Subcutaneous adipose tissue (tissue), 4 donors: Measurements from ENCODE around the gene PAIP2B. TPM values are rescaled to one million over a fixed set of nuclear protein-coding genes. Genes with fewer than 3 reads are reported as not detected.

Experiments
- CTCF ChIP-seq: fragments of 450-650 bp; IDR thresholded peaks from one replicate; pipeline ENCODE4 v1.5.1; 2016; ENCODE audit warnings: low read depth, mild to moderate bottlenecking, control low read depth, antibody characterized with exemption, moderate library complexity
- total RNA-seq, 4 donors: library from RNA; depleted of rRNA; stranded (reverse); fragments of >200 nt; gene quantifications; one replicate each; pipeline ENCODE4 v1.1.0, GENCODE V29; 2016

The PAIP2B gene
- total RNA-seq, 4 donors from 2014 or later: 4.4 to 7.0 (median 5.4) TPM

- no peak for TF ChIP-seq CTCF
These were observed 36.0 kb downstream of the PAIP2B start for GRCh38 chr2:71190656-71191569.

- no peak for TF ChIP-seq CTCF
These were observed 39.3 kb downstream of the PAIP2B start for GRCh38 chr2:71187589-71187988.

DNA sequence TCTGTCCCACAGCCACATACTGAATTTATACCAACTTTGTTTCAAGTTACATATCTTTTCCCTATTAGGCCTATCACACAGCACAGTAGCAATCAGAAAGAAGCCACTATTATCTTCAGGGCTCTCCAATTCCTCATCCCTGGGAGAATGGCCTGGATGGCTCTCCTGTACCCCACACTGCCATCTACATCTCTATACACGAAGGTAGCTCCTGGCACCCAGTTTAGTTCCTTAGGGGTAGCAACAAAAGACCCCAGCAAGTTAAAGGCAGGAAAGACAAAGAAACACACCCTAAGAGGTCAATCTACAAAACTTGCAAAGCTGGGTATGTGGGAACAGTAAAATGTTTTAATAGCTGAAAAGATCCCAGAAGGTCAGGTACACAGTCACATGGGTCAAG is 39.9 kb downstream of the PAIP2B start:
- no peak for TF ChIP-seq CTCF

- TF ChIP-seq CTCF: no peak
These were observed 45.6 kb downstream of the PAIP2B start for GRCh38 chr2:71181316-71181715.

GRCh38 chr2:71174207-71174606 is 52.7 kb downstream of the PAIP2B start:
- TF ChIP-seq CTCF: no peak

DNA sequence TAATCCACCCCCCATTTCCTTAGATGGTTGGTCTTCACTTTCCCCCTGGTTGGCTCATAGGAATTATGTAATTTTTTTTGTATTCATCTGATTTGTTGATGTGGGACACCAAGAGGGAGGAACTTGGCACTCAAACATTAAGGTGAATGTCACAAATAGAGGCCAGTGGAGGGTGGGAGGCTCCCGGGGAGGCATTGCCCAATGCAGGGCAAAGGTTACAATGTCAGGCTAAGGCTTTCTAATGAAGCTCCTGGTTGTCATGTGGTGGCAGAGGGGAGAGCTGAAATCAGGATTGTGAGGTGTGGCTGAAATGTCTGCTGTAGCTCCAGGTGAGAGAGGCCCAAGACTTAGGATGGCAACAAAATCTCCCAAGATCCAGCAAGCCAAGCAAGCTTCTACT is 53.8 kb downstream of the PAIP2B start:
- TF ChIP-seq CTCF: no peak

GRCh38 chr2:71166812-71167211 is 60.1 kb downstream of the PAIP2B start:
- no peak for TF ChIP-seq CTCF
